WTC11 (cell line): ENCODE data around the gene CLK3. TPM values are rescaled to one million over a fixed set of nuclear protein-coding genes. Genes with fewer than 3 reads are reported as not detected.

Experiments used
- ATAC-seq: fragments of 200-7000 bp; cut with Tn5 transposase; 2 replicates; pipeline ENCODE4 v1.10.0; 2021; ENCODE audit warnings: mild to moderate bottlenecking, moderate library complexity
- CTCF ChIA-PET: fragments of 300-600 bp; sonication (Branson Sonifier 250); formaldehyde crosslinking; loops from one replicate; lab custom pipeline; 2021; ENCODE audit warnings: antibody characterized with exemption; lab: Charles Lee
- POLR2A ChIA-PET: fragments of 350-600 bp; sonication (Branson Sonifier 250); formaldehyde crosslinking; loops from one replicate; lab custom pipeline; 2021; ENCODE audit warnings: antibody characterized with exemption; lab: Charles Lee
- DNase-seq: peaks from one replicate; pipeline ENCODE4 v3.0.0; 2021; ENCODE audit warnings: low spot score
- H3K27ac Mint-ChIP-seq: 2 replicates; pipeline ENCODE4 v1.8.0; 2021; ENCODE audit warnings: mixed read lengths
- H3K27me3 Mint-ChIP-seq: 2 replicates; pipeline ENCODE4 v1.8.0; 2021; ENCODE audit warnings: low read depth, mild to moderate bottlenecking, moderate library complexity, mixed read lengths
- H3K36me3 Mint-ChIP-seq: 2 replicates; pipeline ENCODE4 v1.8.0; 2021; ENCODE audit warnings: mixed read lengths
- H3K4me1 Mint-ChIP-seq: 2 replicates; pipeline ENCODE4 v1.8.0; 2022; ENCODE audit warnings: mixed read lengths
- H3K4me3 Mint-ChIP-seq: 2 replicates; pipeline ENCODE4 v1.8.0; 2021; ENCODE audit warnings: mild to moderate bottlenecking, moderate library complexity, mixed read lengths
- H3K9me3 Mint-ChIP-seq: 2 replicates; pipeline ENCODE4 v1.8.0; 2021; ENCODE audit warnings: mixed read lengths
- ATF2 ChIP-seq: sonication (generic); formaldehyde crosslinking; IDR thresholded peaks from 2 replicates; pipeline ENCODE4 v1.8.1; 2022; ENCODE audit warnings: low read depth, missing genetic modification reagents, borderline replicate concordance
- ATF6 ChIP-seq: sonication (generic); formaldehyde crosslinking; IDR thresholded peaks from 2 replicates; pipeline ENCODE4 v1.8.1; 2023; ENCODE audit warnings: mild to moderate bottlenecking, missing genetic modification reagents
- CBFB ChIP-seq: sonication (generic); formaldehyde crosslinking; IDR thresholded peaks from 2 replicates; pipeline ENCODE4 v1.8.1; 2022; ENCODE audit warnings: mild to moderate bottlenecking, low read depth, missing genetic modification reagents
- CTCF ChIP-seq: fragments of 200-600 bp; IDR thresholded peaks from 2 replicates; pipeline ENCODE4 v1.8.0; 2022; ENCODE audit warnings: antibody characterized with exemption
- EMX1 ChIP-seq: fragments of 250-450 bp; sonication (Bioruptor Pico); IDR thresholded peaks from 2 replicates; pipeline ENCODE4 v1.8.0; 2021; ENCODE audit warnings: mild to moderate bottlenecking
- FOXP4 ChIP-seq: sonication (generic); formaldehyde crosslinking; IDR thresholded peaks from 2 replicates; pipeline ENCODE4 v1.8.0; 2022; ENCODE audit warnings: mild to moderate bottlenecking, missing genetic modification reagents
- GABPB1 ChIP-seq: sonication (generic); formaldehyde crosslinking; IDR thresholded peaks from 2 replicates; pipeline ENCODE4 v1.8.1; 2023; ENCODE audit warnings: mild to moderate bottlenecking, missing genetic modification reagents
- HMGA2 ChIP-seq: fragments of 250-450 bp; sonication (Bioruptor Pico); IDR thresholded peaks from 2 replicates; pipeline ENCODE4 v1.4.0; 2021; ENCODE audit warnings: mild to moderate bottlenecking, moderate library complexity
- KAT7 ChIP-seq: sonication (generic); formaldehyde crosslinking; IDR thresholded peaks from 2 replicates; pipeline ENCODE4 v1.8.1; 2023; ENCODE audit warnings: missing genetic modification reagents, mild to moderate bottlenecking, borderline replicate concordance
- MAX ChIP-seq: sonication (generic); formaldehyde crosslinking; IDR thresholded peaks from 2 replicates; pipeline ENCODE4 v1.8.0; 2022; ENCODE audit warnings: mild to moderate bottlenecking, missing genetic modification reagents
- NR3C1 ChIP-seq: sonication (generic); formaldehyde crosslinking; conservative IDR thresholded peaks from 2 replicates; pipeline ENCODE4 v1.8.1; 2023; ENCODE audit warnings: low read depth, mild to moderate bottlenecking, missing genetic modification reagents
- RELA ChIP-seq: sonication (generic); formaldehyde crosslinking; IDR thresholded peaks from 2 replicates; pipeline ENCODE4 v1.8.1; 2022; ENCODE audit warnings: missing genetic modification reagents, mild to moderate bottlenecking, borderline replicate concordance
- SMAD3 ChIP-seq: sonication (generic); formaldehyde crosslinking; IDR thresholded peaks from 2 replicates; pipeline ENCODE4 v1.8.0; 2022; ENCODE audit warnings: missing genetic modification reagents, mild to moderate bottlenecking, borderline replicate concordance
- SP1 ChIP-seq: sonication (generic); formaldehyde crosslinking; conservative IDR thresholded peaks from 2 replicates; pipeline ENCODE4 v1.8.1; 2022; ENCODE audit warnings: missing genetic modification reagents
- TEAD1 ChIP-seq: sonication (generic); formaldehyde crosslinking; IDR thresholded peaks from 2 replicates; pipeline ENCODE4 v1.8.0; 2022; ENCODE audit warnings: mild to moderate bottlenecking, missing genetic modification reagents
- TP53 ChIP-seq: sonication (generic); formaldehyde crosslinking; IDR thresholded peaks from 2 replicates; pipeline ENCODE4 v1.8.1; 2023; ENCODE audit warnings: mild to moderate bottlenecking, missing genetic modification reagents
- ZBTB21 ChIP-seq: sonication (generic); formaldehyde crosslinking; IDR thresholded peaks from 2 replicates; pipeline ENCODE4 v1.8.1; 2023; ENCODE audit warnings: mild to moderate bottlenecking, missing genetic modification reagents, borderline replicate concordance
- ZNF317 ChIP-seq: sonication (generic); formaldehyde crosslinking; IDR thresholded peaks from 2 replicates; pipeline ENCODE4 v1.8.1; 2023; ENCODE audit warnings: low read depth, mild to moderate bottlenecking, moderate library complexity, missing genetic modification reagents, borderline replicate concordance
- ZNF416 ChIP-seq: fragments of 250-450 bp; sonication (Bioruptor Pico); IDR thresholded peaks from 2 replicates; pipeline ENCODE4 v1.9.0; 2021; ENCODE audit warnings: mild to moderate bottlenecking, inconsistent platforms
- total RNA-seq: library from RNA; stranded (reverse); gene quantifications from 3 replicates; pipeline ENCODE4 v1.2.3, GENCODE V29; 2021
- TF ChIP-seq, protein P1 (sequence below): sonication (generic); formaldehyde crosslinking; IDR thresholded peaks from 2 replicates; pipeline ENCODE4 v1.8.0; 2023; ENCODE audit warnings: missing genetic modification reagents, mild to moderate bottlenecking, borderline replicate concordance
- TF ChIP-seq, protein P2 (sequence below): fragments of 250-450 bp; sonication (Bioruptor Pico); IDR thresholded peaks from 2 replicates; pipeline ENCODE4 v2.1.2; 2022; ENCODE audit warnings: mild to moderate bottlenecking, moderate library complexity
- TF ChIP-seq, protein P3 (sequence below): sonication (generic); formaldehyde crosslinking; IDR thresholded peaks from 2 replicates; pipeline ENCODE4 v1.8.0; 2022; ENCODE audit warnings: mild to moderate bottlenecking, missing genetic modification reagents

Gene CLK3
- total RNA-seq, 1 experiment from 2014 or later, result 48.1 TPM

DNA sequence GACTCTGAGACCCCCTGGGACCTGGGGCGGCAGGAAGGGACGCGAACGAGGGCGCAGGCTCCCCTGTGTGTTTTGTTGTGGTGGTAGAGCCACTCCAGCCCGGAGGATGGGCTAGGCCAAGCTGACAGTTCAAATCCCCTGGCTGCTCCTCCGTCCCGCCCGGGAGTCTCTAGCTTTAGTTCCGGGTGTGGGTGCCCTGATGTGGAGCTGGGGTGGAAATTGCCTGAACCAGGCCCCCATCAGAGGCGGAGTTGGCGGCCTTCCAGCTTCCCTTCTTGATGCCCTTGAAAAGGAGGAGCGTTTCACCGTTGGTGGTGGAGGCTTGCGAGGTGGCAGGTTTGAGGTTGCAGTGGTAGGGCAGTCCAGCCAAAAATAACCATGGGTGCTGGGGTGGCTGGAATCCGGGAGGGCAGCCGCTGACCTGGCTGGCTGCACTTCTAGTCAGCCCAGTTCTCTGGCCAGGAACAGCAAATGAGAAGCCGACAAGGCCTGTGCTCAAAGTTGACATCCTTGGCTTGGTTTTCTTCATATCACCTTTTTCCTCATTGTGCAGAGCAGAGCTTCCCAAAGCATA is 817 bp downstream of the CLK3 start (continued):
- TF ChIP-seq, protein P1, sequence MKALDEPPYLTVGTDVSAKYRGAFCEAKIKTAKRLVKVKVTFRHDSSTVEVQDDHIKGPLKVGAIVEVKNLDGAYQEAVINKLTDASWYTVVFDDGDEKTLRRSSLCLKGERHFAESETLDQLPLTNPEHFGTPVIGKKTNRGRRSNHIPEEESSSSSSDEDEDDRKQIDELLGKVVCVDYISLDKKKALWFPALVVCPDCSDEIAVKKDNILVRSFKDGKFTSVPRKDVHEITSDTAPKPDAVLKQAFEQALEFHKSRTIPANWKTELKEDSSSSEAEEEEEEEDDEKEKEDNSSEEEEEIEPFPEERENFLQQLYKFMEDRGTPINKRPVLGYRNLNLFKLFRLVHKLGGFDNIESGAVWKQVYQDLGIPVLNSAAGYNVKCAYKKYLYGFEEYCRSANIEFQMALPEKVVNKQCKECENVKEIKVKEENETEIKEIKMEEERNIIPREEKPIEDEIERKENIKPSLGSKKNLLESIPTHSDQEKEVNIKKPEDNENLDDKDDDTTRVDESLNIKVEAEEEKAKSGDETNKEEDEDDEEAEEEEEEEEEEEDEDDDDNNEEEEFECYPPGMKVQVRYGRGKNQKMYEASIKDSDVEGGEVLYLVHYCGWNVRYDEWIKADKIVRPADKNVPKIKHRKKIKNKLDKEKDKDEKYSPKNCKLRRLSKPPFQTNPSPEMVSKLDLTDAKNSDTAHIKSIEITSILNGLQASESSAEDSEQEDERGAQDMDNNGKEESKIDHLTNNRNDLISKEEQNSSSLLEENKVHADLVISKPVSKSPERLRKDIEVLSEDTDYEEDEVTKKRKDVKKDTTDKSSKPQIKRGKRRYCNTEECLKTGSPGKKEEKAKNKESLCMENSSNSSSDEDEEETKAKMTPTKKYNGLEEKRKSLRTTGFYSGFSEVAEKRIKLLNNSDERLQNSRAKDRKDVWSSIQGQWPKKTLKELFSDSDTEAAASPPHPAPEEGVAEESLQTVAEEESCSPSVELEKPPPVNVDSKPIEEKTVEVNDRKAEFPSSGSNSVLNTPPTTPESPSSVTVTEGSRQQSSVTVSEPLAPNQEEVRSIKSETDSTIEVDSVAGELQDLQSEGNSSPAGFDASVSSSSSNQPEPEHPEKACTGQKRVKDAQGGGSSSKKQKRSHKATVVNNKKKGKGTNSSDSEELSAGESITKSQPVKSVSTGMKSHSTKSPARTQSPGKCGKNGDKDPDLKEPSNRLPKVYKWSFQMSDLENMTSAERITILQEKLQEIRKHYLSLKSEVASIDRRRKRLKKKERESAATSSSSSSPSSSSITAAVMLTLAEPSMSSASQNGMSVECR, result no peak
- TF ChIP-seq KAT7 (CRISPR knock-in tag) (no peak), CTCF (no peak), ZBTB21 (no peak), NR3C1 (CRISPR knock-in tag) (no peak), SP1 (CRISPR knock-in tag) (no peak), EMX1 (CRISPR knock-in tag) (no peak), TP53 (no peak), ATF2 (CRISPR knock-in tag) (no peak), FOXP4 (CRISPR knock-in tag) (no peak), SMAD3 (CRISPR knock-in tag) (no peak), HMGA2 (CRISPR knock-in tag) (no peak)
- TF ChIP-seq, all 79 proteins: peak for 0

DNA sequence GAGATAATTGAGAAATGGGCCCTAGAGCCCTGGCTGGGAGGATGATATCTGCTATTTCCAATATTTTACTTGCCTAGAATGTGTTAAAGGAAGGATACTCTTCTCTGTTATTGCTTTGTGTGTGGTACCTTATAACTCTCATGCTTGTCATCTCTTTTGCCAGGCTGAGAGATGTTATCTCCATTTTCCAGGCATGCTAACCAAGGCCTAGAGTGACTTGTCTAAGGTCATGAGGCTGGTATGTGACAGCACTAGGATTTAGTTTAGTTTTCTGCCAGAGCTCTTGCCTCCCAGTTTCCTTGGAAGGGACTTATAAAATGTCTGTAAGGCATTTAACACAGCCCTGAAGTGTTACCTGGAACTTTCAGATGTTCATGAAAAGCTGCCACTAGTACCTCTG is 1.4 kb downstream of the CLK3 start:
- ChIA-PET POLR2A (no interaction called here), CTCF (interaction anchor here (0.7 to 6.5 kb wide), 3 partner anchors 16 to 219 kb away, joined by 3 to 87 read pairs (median 78); no protein-coding TSS in a partner anchor)
- ATAC-seq (no peak), DNase-seq (no peak)
- peak overlapping the region; percentile 74; the same call in 1 of the 2 replicates for H3K27ac Mint-ChIP-seq
- H3K27me3 Mint-ChIP-seq, result peaks cover 15% of the 10 kb centered on the region
- H3K4me3 Mint-ChIP-seq, result peak overlapping the region; percentile 86
- peaks cover 24% of the 10 kb centered on the region for H3K36me3 Mint-ChIP-seq
- H3K4me1 Mint-ChIP-seq, result peaks cover 26% of the 10 kb centered on the region
- H3K9me3 Mint-ChIP-seq, result no peaks in the 10 kb centered on the region
- TF ChIP-seq CBFB (CRISPR knock-in tag) (no peak), MAX (CRISPR knock-in tag) (no peak), KAT7 (CRISPR knock-in tag) (no peak), ATF6 (CRISPR knock-in tag) (no peak), ZNF317 (CRISPR knock-in tag) (no peak), TEAD1 (CRISPR knock-in tag) (no peak), ZNF416 (CRISPR knock-in tag) (no peak), GABPB1 (no peak), RELA (CRISPR knock-in tag) (no peak)
- TF ChIP-seq, protein P2, sequence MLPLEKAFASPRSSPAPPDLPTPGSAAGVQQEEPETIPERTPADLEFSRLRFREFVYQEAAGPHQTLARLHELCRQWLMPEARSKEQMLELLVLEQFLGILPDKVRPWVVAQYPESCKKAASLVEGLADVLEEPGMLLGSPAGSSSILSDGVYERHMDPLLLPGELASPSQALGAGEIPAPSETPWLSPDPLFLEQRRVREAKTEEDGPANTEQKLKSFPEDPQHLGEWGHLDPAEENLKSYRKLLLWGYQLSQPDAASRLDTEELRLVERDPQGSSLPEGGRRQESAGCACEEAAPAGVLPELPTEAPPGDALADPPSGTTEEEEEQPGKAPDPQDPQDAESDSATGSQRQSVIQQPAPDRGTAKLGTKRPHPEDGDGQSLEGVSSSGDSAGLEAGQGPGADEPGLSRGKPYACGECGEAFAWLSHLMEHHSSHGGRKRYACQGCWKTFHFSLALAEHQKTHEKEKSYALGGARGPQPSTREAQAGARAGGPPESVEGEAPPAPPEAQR (CRISPR knock-in tag), result no peak
- TF ChIP-seq, protein P3, sequence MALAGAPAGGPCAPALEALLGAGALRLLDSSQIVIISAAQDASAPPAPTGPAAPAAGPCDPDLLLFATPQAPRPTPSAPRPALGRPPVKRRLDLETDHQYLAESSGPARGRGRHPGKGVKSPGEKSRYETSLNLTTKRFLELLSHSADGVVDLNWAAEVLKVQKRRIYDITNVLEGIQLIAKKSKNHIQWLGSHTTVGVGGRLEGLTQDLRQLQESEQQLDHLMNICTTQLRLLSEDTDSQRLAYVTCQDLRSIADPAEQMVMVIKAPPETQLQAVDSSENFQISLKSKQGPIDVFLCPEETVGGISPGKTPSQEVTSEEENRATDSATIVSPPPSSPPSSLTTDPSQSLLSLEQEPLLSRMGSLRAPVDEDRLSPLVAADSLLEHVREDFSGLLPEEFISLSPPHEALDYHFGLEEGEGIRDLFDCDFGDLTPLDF (CRISPR knock-in tag), result no peak
